Measurements from ENCODE around the gene PIMREG. TPM values are rescaled to one million over a fixed set of nuclear protein-coding genes. Genes with fewer than 3 reads are reported as not detected.
A peak's percentile ranks its signal among the peaks of the same experiment; 100 is the strongest.

The PIMREG gene
- total RNA-seq, 2 experiments from 2014 or later: 17.1 to 20.4 TPM

DNA sequence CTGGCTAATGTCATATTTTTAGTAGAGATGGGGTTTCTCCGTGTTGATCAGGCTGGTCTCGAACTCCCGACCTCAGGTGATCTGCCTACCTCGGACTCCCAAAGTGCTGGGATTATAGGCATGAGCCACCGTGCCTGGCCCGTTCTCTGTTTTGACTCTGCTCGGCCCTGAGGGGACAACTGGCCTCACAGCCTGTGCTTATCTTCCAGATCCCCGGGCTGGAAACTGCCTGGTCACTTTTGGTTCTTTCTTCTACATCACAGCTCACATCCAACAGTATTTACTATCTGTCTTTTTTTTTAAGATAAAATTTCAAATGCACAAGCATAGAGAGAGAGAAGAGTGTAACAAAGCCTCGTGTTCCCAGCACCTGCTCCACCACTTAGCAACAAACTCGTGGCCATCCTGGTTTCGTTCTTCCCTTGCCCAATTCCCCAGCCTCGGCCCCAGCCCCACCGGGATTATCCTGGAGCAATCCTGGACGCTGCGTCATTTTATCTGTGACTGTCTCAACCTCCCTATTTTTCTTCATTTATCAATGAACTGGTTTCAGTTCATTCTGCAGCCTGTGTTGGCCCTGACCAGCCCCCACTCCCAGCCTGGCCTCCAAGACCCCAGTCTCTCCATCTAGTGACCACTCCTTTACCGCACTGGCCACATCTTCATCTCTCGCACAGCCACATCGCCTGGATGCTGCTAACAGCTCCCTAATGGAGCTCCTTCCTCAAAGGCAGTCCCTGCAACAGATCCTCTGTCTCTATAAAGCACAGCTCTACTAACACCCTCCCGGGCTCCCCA lies 21.1 kb downstream of the PIMREG start:
- Mint-ChIP-seq H3K27me3 (ENCODE audit: low read depth) (peaks cover 2% of the 10 kb centered on the region), H3K4me1 (ENCODE audit: low read depth) (peaks cover 8% of the 10 kb centered on the region), H3K4me3 (no peak overlapping the region), H3K27ac (no peak overlapping the region), H3K36me3 (ENCODE audit: low read depth) (no peaks in the 10 kb centered on the region), H3K9me3 (ENCODE audit: insufficient read depth) (no peaks in the 10 kb centered on the region)
- ChIA-PET POLR2A (no interaction called here), CTCF (no interaction called here)
- DNase-seq (no peak), ATAC-seq (no peak)

DNA sequence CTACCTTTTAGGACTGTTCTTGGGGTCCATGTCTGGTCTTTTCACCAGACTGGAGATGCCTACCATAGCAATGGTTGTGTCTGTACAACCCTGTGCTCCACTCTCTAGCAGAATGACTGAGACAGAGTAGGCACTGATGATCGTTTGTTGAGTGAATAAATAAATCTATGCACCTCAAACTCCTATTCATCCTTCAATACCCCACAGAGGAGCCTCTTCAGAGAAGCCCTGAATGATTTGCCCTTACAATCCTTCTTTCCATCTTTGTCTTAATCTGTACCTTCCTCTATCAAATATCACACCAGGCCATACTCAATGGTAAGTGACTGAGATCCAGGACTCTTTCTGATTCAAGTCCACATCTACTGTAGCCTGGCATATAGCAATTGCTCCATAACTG lies 23.3 kb downstream of the PIMREG start:
- ATAC-seq (no peak), DNase-seq (no peak)
- no peak overlapping the region for H3K27ac Mint-ChIP-seq
- ChIA-PET POLR2A (no interaction called here), CTCF (no interaction called here)
- H3K27me3 Mint-ChIP-seq (ENCODE audit: low read depth): peaks cover 2% of the 10 kb centered on the region
- H3K9me3 Mint-ChIP-seq (ENCODE audit: insufficient read depth): no peaks in the 10 kb centered on the region
- H3K4me1 Mint-ChIP-seq (ENCODE audit: low read depth): no peaks in the 10 kb centered on the region
- H3K4me3 Mint-ChIP-seq: no peak overlapping the region
- no peaks in the 10 kb centered on the region for H3K36me3 Mint-ChIP-seq (ENCODE audit: low read depth)

DNA sequence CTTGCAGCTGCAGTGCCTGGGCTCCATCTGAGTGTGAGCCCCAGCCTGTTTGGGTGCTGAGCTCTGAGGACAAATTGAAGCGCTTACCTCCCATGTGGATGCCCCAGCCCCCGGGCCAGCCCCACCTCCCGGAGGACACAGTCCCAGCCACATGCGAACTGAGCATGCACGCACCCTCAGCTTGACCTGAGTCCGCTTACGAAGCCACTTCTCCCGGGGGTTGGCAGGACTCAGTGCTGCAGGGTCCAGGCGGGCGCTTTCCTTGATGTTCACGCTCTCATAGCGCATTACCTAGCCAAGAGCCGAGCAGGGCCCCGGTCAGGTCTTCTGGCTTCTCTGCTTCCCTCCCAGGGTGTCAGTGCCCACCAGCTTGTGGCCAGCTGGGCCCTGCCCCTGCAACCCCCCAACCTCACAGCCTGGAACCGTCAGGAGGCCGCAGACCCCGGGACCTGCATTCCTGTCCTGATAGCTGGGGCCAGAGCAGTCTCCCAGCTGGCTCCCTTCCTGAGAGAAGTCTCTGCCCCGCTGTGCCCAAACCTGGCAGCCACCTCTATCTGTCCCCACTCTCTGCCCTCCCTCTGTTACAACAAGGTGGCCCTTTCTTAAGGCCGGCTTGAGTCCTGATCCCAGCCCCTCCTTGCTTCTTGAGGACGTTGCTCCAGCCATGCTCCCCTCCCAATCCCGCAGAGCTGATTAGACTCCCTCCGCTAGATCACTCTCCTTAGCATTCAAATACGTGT lies 24.0 kb downstream of the PIMREG start:
- ChIA-PET CTCF (no interaction called here), POLR2A (no interaction called here)
- H3K4me1 Mint-ChIP-seq (ENCODE audit: low read depth): no peaks in the 10 kb centered on the region
- H3K9me3 Mint-ChIP-seq (ENCODE audit: insufficient read depth): no peaks in the 10 kb centered on the region
- DNase-seq (no peak), ATAC-seq (no peak)
- no peaks in the 10 kb centered on the region for H3K36me3 Mint-ChIP-seq (ENCODE audit: low read depth)
- H3K4me3 Mint-ChIP-seq: no peak overlapping the region
- H3K27ac Mint-ChIP-seq: no peak overlapping the region
- peaks cover 2% of the 10 kb centered on the region for H3K27me3 Mint-ChIP-seq (ENCODE audit: low read depth)

GRCh38 chr17:6470146-6470718 lies 26.0 kb downstream of the PIMREG start:
- ChIA-PET CTCF (interaction anchor here (3.6 kb wide), 1 partner anchor 179 kb away, joined by 24 read pairs; no protein-coding TSS in a partner anchor), POLR2A (no interaction called here)
- no peaks in the 10 kb centered on the region for H3K9me3 Mint-ChIP-seq (ENCODE audit: insufficient read depth)
- DNase-seq (no peak), ATAC-seq (no peak)
- no peaks in the 10 kb centered on the region for H3K36me3 Mint-ChIP-seq (ENCODE audit: low read depth)
- H3K4me1 Mint-ChIP-seq (ENCODE audit: low read depth): no peaks in the 10 kb centered on the region
- no peak overlapping the region for H3K4me3 Mint-ChIP-seq
- peaks cover 2% of the 10 kb centered on the region for H3K27me3 Mint-ChIP-seq (ENCODE audit: low read depth)
- H3K27ac Mint-ChIP-seq: no peak overlapping the region

DNA sequence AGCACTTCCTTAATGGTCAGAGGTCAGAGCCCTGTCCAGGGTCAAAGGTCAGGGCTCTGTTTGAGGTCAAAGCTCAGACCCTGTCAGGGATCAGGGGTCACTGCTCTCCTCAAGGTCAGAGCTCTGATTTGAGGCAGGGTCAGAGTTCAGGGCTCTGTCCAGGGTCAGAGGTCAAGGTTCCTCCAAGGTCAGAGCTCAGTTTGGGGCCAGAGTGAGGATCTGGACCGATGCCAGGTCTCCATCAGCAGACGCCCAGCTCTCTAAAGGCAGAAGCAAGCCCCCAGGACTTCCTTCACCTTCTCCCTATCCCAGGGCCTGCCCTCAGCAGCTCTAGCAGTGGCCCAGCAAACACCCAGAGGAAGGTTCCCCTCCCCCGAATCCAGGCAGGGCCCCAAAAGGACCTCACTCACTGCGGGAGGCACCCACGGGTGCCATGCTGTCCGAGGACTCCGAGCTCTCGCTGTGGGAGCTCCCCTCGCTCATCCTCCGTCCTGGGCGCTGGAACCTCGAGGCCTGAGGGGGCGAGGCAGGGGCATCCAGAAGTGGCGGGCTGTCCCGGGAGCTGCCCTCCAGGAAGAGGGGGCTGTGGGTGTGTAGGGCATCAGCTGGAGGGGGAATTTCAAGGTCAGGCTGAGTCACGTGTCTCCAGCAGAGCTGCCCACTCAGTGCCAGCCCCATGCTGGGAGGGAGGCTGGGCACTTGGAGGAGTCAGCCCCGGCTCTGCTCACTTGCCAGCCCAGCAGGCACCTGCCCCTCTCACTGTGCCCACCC lies 26.7 kb downstream of the PIMREG start:
- H3K4me1 Mint-ChIP-seq (ENCODE audit: low read depth): no peaks in the 10 kb centered on the region
- ATAC-seq: no peak
- DNase-seq: no peak
- CTCF ChIA-PET: interaction anchor here (0.6 to 3.6 kb wide), 3 partner anchors 9 to 178 kb away, joined by 3 to 24 read pairs (median 9); no protein-coding TSS in a partner anchor
- no peaks in the 10 kb centered on the region for H3K9me3 Mint-ChIP-seq (ENCODE audit: insufficient read depth)
- H3K27me3 Mint-ChIP-seq (ENCODE audit: low read depth): peaks cover 2% of the 10 kb centered on the region
- no peaks in the 10 kb centered on the region for H3K36me3 Mint-ChIP-seq (ENCODE audit: low read depth)
- H3K27ac Mint-ChIP-seq: no peak overlapping the region
- POLR2A ChIA-PET: no interaction called here
- H3K4me3 Mint-ChIP-seq: no peak overlapping the region

DNA sequence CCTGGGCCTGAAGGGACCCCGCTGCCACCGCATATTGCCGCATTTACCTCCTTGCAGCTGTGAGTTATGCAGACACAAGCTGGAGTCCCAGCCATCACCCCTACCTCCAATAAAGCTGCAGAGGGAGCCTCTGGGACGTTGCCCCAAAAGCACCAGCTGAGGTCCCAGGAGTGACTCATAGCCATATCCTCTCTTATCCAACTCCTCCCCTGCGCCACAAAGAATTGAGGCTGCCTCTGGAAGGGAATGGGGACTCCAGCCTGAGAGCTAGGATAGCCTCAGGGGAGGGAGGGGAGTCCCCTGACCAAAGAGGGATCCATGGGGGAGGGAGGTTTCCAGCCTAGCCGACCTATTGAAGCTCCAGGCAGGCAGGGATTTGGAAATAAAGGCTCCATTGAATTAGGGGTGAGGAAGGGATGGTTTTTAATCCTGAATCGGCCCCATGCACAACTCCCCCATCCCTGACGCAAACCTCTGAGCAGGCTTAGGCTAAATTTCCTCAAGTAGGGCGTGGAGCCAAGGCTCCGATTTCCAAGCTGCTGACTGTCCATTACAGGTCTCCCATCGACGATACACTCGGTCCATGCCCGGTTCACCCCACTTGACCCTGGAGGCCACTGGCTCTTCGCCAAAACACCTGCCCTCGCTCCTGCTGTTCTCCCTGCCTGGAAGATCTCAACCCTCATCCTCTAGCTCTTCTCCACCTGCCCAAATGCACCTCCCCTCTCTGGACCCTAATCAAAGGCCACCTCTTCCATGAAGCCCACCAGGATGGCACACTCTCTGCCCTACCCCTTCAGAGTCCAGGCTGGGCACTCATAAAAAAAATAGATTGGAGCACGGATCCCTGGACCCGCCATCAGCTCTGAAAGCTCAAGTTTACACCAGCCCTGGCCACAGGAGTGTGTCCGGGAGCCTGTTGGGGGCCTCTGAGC lies 27.5 kb downstream of the PIMREG start:
- Mint-ChIP-seq H3K9me3 (ENCODE audit: insufficient read depth) (no peaks in the 10 kb centered on the region), H3K4me3 (no peak overlapping the region), H3K27me3 (ENCODE audit: low read depth) (no peaks in the 10 kb centered on the region), H3K27ac (no peak overlapping the region), H3K4me1 (ENCODE audit: low read depth) (no peaks in the 10 kb centered on the region), H3K36me3 (ENCODE audit: low read depth) (no peaks in the 10 kb centered on the region)
- CTCF ChIA-PET: interaction anchor here (0.6 to 3.6 kb wide), 9 partner anchors 8 to 177 kb away, joined by 3 to 24 read pairs (median 5); no protein-coding TSS in a partner anchor
- POLR2A ChIA-PET: interaction anchor here (1.3 kb wide), 1 partner anchor 179 kb away, joined by 5 read pairs; the partner anchor contains the start of genes C17orf100 and MED31
- ATAC-seq (no peak), DNase-seq (no peak)

DNA sequence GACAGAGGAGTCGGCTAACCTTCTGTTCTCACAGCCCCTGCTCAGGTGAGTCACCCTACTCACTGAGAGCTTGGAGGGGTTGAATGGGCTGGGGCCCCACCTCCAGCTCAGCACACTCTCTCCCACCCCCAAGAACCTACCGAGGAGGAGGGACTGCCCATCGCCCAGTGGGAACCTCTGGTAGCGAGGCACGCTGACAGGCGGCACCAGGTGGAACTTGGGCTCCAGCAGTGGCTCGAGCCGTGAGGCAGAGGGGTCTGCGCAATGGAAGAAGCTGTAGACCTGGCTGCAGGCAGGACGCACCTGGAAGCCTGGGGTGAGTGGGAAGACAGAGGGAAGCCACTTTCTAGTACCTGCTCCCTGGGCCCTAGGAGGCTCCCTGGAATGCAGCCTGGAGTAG lies 28.3 kb downstream of the PIMREG start:
- H3K27me3 Mint-ChIP-seq (ENCODE audit: low read depth): no peaks in the 10 kb centered on the region
- CTCF ChIA-PET: interaction anchor here (0.5 to 3.6 kb wide), 23 partner anchors 9 to 986 kb away, joined by 3 to 24 read pairs (median 3); partner anchors contain the start of genes DERL2 and MIS12
- POLR2A ChIA-PET: interaction anchor here (1.3 kb wide), 1 partner anchor 179 kb away, joined by 5 read pairs; the partner anchor contains the start of genes C17orf100 and MED31
- H3K36me3 Mint-ChIP-seq (ENCODE audit: low read depth): no peaks in the 10 kb centered on the region
- no peak overlapping the region for H3K4me3 Mint-ChIP-seq
- DNase-seq: no peak
- no peaks in the 10 kb centered on the region for H3K9me3 Mint-ChIP-seq (ENCODE audit: insufficient read depth)
- no peaks in the 10 kb centered on the region for H3K4me1 Mint-ChIP-seq (ENCODE audit: low read depth)
- H3K27ac Mint-ChIP-seq: no peak overlapping the region
- ATAC-seq: no peak

DNA sequence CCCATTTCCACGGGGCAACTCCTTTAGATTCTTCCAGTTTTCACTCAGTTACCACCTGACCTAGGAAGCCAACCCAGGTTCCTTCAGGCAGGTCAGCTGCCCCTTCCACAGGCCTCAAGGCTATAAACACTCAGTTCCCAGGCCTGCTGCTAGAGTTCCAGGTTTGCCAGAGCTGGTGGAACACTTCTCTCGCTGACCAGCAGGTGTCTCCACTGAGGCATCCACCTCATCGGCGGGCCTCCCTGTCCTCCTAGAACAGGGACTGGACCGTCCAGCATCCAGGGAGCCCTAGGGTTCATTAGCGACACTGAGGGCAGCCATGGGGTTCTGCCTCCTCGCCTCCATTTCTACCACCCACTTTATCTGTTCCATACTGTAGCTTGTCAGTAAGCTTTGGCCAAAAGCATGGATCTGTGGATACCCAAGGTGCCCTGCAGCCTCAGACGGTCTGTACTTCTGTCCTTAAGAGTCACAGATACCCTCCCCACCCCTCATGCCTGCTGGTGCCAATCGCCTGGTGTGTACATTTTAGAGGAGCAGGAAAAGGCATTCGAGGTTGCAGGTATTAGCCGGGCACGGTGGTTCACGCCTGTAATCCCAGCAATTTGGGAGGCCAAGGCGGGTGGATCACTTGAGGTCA lies 29.0 kb downstream of the PIMREG start:
- Mint-ChIP-seq H3K4me3 (no peak overlapping the region), H3K9me3 (ENCODE audit: insufficient read depth) (no peaks in the 10 kb centered on the region), H3K36me3 (ENCODE audit: low read depth) (no peaks in the 10 kb centered on the region), H3K4me1 (ENCODE audit: low read depth) (no peaks in the 10 kb centered on the region), H3K27ac (no peak overlapping the region), H3K27me3 (ENCODE audit: low read depth) (no peaks in the 10 kb centered on the region)
- peak; percentile 80 for ATAC-seq
- ChIA-PET CTCF (interaction anchor here (0.5 to 3.6 kb wide), 28 partner anchors 10 to 987 kb away, joined by 3 to 24 read pairs (median 4); partner anchors contain the start of genes C17orf100, DERL2, MED31 and MIS12), POLR2A (interaction anchor here (1.3 kb wide), 1 partner anchor 178 kb away, joined by 5 read pairs; the partner anchor contains the start of genes C17orf100 and MED31)
- peak; percentile 75 for DNase-seq

DNA sequence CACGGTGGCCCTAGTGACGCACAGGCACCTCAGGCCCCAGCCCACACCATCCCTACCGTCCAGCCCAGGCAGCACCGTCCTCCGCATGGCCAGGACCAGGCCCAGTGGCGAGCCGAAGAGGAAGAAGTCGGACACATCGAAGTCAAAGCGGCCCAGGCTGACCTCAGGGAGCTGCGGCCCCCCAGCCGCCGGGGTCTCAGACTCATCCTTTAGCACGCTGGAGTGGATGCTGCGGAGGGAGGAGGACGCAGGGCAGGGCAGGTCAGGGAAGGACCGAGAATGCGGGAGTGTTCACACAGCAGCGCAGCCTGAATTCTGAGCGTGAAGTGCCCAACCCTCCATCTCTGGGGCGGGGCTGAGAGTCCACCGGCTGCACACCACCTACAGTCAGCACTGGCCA lies 30.1 kb downstream of the PIMREG start:
- CTCF ChIA-PET: interaction anchor here (0.6 to 1.7 kb wide), 3 partner anchors 114 to 227 kb away, joined by 3 to 7 read pairs (median 5); no protein-coding TSS in a partner anchor
- no peaks in the 10 kb centered on the region for H3K27me3 Mint-ChIP-seq (ENCODE audit: low read depth)
- H3K36me3 Mint-ChIP-seq (ENCODE audit: low read depth): no peaks in the 10 kb centered on the region
- no peaks in the 10 kb centered on the region for H3K4me1 Mint-ChIP-seq (ENCODE audit: low read depth)
- ATAC-seq (no peak), DNase-seq (no peak)
- H3K27ac Mint-ChIP-seq: no peak overlapping the region
- H3K4me3 Mint-ChIP-seq: no peak overlapping the region
- POLR2A ChIA-PET: no interaction called here
- H3K9me3 Mint-ChIP-seq (ENCODE audit: insufficient read depth): no peaks in the 10 kb centered on the region

DNA sequence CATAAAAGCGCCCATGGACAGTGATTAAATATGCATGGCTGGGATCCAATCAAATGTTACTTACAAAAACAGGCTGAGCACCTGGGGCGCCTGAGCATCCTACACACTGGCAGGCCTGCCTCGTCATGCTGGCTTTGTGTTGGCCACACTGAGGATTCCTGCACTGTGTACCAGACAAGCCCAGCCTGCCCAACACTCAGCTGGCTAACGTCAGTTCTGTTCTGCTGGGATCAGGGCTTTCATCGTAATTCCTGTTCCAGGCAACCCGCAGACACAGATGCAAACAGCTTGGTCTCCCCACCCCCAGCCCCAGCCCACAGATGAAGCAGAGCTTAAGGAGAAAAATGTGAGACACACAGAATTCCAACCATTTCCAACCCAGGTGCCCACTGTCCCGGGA lies 30.7 kb downstream of the PIMREG start:
- ATAC-seq (no peak), DNase-seq (no peak)
- Mint-ChIP-seq H3K36me3 (ENCODE audit: low read depth) (no peaks in the 10 kb centered on the region), H3K27ac (no peak overlapping the region), H3K9me3 (ENCODE audit: insufficient read depth) (no peaks in the 10 kb centered on the region), H3K4me3 (no peak overlapping the region), H3K4me1 (ENCODE audit: low read depth) (no peaks in the 10 kb centered on the region), H3K27me3 (ENCODE audit: low read depth) (no peaks in the 10 kb centered on the region)
- CTCF ChIA-PET: interaction anchor here (1.7 kb wide), 1 partner anchor 174 kb away, joined by 7 read pairs; no protein-coding TSS in a partner anchor
- POLR2A ChIA-PET: no interaction called here

Measured in activated CD8-positive, alpha-beta T cell treated with anti-CD3 and anti-CD28 coated beads, Interleukin-2, amount 10 ng/mL, durations not matched to agents 7 days and 5 days (primary cell).